Astrocyte of the cerebellum (primary cell): ENCODE results near the gene SKAP1.
"Not testable (repeated sequence)": the region's sequence is repeated elsewhere in the genome, so short reads cannot be mapped to it uniquely, and the experiment has no call there.

Experiments
- DNase-seq: peaks from one replicate; pipeline ENCODE4 v3.0.0-alpha.2; 2011; ENCODE audit warnings: low read depth
- H3K4me3 ChIP-seq: 2 replicates; pipeline ENCODE4 v1.5.1; 2011; ENCODE audit warnings: mild to moderate bottlenecking, low read depth, low read length, moderate library complexity
- in situ Hi-C: cut with HindIII; loops from 2 replicates; pipeline ENCODE4 v1.10.0; 2017; ENCODE audit warnings: low sequenced_read_pairs
- TF ChIP-seq, protein P1 (sequence below): IDR thresholded peaks from 2 replicates; pipeline ENCODE4 v1.5.1; 2012; ENCODE audit warnings: low read length, low read depth, moderate library complexity, mild to moderate bottlenecking; ENCODE audit errors: missing control alignments

Gene SKAP1

DNA sequence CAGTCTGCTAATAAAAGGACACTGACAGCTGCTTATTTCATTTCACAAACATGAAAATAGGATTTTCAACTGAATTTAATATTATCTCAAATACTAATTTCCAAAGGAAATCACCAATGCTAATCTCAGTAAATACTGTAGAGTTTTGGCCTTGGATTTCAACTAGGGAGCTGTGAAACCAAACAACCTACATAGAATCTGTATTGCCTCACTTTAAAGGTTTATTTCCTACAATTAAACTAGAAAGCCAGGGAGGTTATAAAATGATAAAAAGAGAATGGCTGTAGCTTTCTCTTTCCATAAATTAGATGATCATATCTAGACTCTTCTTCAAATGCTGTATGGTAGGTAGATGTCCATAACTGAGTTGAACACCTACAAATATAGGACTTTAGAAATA lies 82.8 kb downstream of the SKAP1 start:
- no peak for DNase-seq
- H3K4me3 ChIP-seq, result no peak overlapping the region
- in situ Hi-C loops, result loop anchor here (5.0 kb wide), 1 partner anchor 245 kb away; the partner anchor contains the start of genes HOXB3 and HOXB5
- TF ChIP-seq, protein P1, sequence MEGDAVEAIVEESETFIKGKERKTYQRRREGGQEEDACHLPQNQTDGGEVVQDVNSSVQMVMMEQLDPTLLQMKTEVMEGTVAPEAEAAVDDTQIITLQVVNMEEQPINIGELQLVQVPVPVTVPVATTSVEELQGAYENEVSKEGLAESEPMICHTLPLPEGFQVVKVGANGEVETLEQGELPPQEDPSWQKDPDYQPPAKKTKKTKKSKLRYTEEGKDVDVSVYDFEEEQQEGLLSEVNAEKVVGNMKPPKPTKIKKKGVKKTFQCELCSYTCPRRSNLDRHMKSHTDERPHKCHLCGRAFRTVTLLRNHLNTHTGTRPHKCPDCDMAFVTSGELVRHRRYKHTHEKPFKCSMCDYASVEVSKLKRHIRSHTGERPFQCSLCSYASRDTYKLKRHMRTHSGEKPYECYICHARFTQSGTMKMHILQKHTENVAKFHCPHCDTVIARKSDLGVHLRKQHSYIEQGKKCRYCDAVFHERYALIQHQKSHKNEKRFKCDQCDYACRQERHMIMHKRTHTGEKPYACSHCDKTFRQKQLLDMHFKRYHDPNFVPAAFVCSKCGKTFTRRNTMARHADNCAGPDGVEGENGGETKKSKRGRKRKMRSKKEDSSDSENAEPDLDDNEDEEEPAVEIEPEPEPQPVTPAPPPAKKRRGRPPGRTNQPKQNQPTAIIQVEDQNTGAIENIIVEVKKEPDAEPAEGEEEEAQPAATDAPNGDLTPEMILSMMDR, result no peak

DNA sequence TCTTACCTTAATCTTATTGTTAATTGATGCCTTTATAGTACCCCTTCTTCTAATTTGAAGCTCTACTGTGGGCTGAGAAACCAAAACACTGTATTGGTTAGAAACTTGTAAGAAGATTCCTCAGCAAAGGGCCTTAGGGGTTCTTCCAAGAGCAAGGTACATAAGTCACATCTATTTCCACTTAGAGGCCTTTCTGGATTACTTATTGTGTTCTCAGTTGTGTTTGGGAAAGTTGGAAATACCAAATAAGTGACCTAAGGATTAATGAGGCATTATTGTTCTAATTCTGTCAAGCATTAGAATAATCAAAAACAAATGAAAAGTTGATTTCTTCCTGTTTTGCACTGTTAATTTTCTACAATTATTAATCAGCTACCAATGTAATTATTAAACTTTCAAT lies 85.8 kb downstream of the SKAP1 start:
- no peak overlapping the region for H3K4me3 ChIP-seq
- in situ Hi-C loops, result no loop called here
- TF ChIP-seq, protein P1, result no peak
- no peak for DNase-seq

DNA sequence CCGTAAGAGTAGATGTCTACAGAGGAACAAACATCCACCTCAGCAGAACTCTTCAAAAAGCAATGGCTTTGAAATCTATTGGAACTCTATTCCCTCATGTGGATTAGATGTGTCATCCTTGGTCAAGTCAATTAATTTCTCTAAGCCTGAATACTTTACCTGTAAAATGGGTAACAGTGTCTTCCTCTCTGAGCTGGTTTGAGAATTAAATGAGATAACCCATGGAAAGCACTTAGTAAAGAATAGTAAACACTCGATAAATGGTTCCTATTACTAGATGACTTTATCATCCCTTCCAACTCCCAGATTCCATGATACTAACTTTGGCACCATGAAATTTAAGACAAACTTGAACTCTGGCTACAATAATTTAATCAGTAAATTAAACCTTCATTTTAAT lies 89.1 kb downstream of the SKAP1 start:
- H3K4me3 ChIP-seq, result no peak overlapping the region
- TF ChIP-seq, protein P1, result no peak
- no peak for DNase-seq
- in situ Hi-C loops, result no loop called here

DNA sequence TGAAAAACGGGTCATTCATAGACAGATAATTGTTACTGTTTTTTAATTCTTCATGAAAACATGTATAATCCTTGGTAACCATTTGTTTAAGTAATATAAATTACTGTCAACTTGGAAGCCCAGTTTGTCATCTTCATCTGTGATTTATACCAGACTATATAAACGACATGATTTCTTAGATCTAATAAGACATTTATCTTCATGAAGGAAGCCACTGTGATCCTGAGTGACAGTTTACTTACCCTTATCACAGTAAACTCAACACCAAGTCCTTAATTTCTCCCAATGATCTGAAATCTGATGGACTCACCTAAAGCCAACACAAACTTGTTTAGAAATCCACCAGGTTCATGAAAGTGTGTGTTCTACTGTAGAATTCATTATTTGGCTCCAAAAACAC lies 91.3 kb downstream of the SKAP1 start:
- no peak overlapping the region for H3K4me3 ChIP-seq
- in situ Hi-C loops, result no loop called here
- no peak for DNase-seq
- TF ChIP-seq, protein P1, result no peak

DNA sequence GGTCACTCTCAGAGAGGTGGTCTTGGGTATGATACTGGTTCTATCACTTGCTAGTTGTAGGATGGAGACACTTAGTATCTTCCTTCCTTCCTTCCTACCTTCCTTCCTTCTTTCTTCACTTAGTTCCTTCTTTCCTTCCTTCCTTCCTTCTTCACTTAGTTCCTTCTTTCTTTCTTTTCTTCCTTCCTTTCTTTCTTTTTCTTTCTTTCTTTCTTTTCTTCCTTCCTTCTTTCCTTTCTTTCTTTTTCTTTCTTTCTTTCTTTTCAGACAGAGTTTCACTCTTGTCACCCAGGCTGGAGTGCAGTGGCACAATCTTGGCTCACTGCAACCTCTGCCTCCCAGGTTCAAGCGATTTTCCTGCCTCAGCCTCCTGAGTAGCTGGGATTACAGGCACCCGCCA lies 92.1 kb downstream of the SKAP1 start:
- H3K4me3 ChIP-seq, in situ Hi-C loops, DNase-seq: not testable (repeated sequence)

DNA sequence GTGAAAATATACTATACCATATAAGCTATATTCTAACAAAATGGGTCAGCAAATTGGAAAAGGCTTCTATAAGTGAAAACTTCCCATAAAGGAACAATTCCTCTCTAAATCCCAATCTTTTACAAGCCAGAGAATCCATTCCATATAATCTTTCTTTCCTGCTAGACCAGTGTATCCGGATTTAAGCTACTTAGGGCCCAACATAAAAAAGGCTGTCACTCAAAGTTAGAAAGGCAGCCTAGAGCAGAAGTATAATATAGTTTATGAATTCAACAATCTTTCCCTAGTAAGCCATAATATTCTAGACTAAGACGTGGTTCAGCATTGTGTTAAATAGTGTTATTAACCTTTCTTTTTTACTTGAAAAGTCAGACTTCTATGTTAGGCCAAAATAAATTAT lies 93.0 kb downstream of the SKAP1 start:
- H3K4me3 ChIP-seq, result no peak overlapping the region
- DNase-seq, result no peak
- in situ Hi-C loops, result no loop called here
- TF ChIP-seq, protein P1, result no peak

DNA sequence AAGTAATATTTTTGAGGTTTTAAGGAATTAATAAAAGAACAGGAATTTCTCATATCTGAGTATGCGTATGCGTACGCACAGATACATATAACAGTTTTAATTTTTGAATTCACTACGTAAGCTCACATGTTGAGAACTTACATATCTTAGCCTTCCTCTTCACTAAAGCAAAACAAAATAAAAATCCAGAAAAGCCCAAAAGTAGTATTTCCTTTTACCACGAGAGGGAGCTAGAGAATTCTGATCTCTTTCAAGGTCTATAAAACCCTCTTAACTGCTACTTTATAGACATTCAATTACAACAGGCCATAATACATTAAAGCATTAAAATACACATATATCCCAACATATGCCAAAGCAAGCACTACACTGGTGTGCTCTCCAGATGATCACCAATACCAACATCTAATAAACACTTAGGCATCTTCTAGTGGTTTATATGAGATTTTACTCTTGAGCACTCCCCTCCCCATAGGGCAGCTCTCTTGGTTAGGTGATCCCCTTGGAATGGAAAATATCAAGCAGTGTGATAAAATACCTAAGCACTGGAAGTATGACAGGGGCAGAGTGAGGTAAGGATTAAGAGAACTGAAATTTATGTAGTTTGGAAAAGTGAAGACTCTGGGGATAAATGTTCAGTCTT lies 94.0 kb downstream of the SKAP1 start:
- DNase-seq, result peak; percentile 64
- TF ChIP-seq, protein P1, result peak; percentile 37
- in situ Hi-C loops, result no loop called here
- H3K4me3 ChIP-seq, result no peak overlapping the region
